Endothelial cell of umbilical vein (primary cell): Measurements from ENCODE around the gene HERPUD1. TPM values are rescaled to one million over a fixed set of nuclear protein-coding genes. Genes with fewer than 3 reads are reported as not detected.

ENCODE experiments used
- BruUV-seq: library from RNA; stranded (reverse); fragments of 400-500 nt; replicated peaks from 2 replicates; lab custom pipeline; 2021; lab: Mats Ljungman, UMichigan
- CTCF ChIA-PET: fragments of 300-600, 350-600 bp; sonication (Branson Sonifier 250); formaldehyde crosslinking; loops from one replicate; lab custom pipeline; 2021; ENCODE audit warnings: antibody characterized with exemption, inconsistent platforms; lab: Charles Lee
- POLR2A ChIA-PET: fragments of 300-600, 350-600 bp; sonication (Branson Sonifier 250); formaldehyde crosslinking; loops from one replicate; lab custom pipeline; 2021; ENCODE audit warnings: antibody characterized with exemption, inconsistent platforms; lab: Charles Lee
- DNase-seq: peaks from one replicate; pipeline ENCODE4 v3.0.0-alpha.2; 2011; ENCODE audit warnings: low read depth, low spot score
- FAIRE-seq: peaks from 2 replicates; lab custom pipeline; 2011; peaks lifted over from hg19 to GRCh38; lab: Jason Lieb, UNC
- H2AFZ ChIP-seq: 2 replicates; pipeline ENCODE4 v1.6.0; 2012; ENCODE audit warnings: low read depth, low read length, control low read depth, inconsistent platforms
- H3K27ac ChIP-seq: 2 replicates; pipeline ENCODE4 v1.5.1; 2011; ENCODE audit warnings: low read depth, mild to moderate bottlenecking, control low read depth, low read length, moderate library complexity; ENCODE audit not compliant: insufficient read depth
- H3K27me3 ChIP-seq, 2 experiments: 2 replicates each; pipeline versions ENCODE4 v1.6.0 to v1.6.1; 2011; ENCODE audit warnings: low read length in 2 of 2, mixed read lengths in 1 of 2; ENCODE audit not compliant: control insufficient read depth in 2 of 2, insufficient read depth in 2 of 2
- H3K36me3 ChIP-seq, 2 experiments: 2 replicates in 1 of 2; 3 replicates in 1 of 2; pipeline ENCODE4 v1.5.1; 2011; ENCODE audit warnings: low read length in 2 of 2, mild to moderate bottlenecking in 1 of 2, moderate library complexity in 1 of 2; ENCODE audit not compliant: control insufficient read depth in 2 of 2, insufficient read depth in 2 of 2; ENCODE audit errors: extremely low read depth in 1 of 2
- H3K4me1 ChIP-seq: 3 replicates; pipeline ENCODE4 v1.5.1; 2011; ENCODE audit warnings: mild to moderate bottlenecking, low read length; ENCODE audit not compliant: control insufficient read depth, insufficient read depth; ENCODE audit errors: extremely low read depth
- H3K4me2 ChIP-seq: 2 replicates; pipeline ENCODE4 v1.6.1; 2011; ENCODE audit warnings: low read length, control low read depth, mixed read lengths; ENCODE audit not compliant: insufficient read depth
- H3K4me3 ChIP-seq, 3 experiments: fragments of 200-600 bp in 1 of 3; sonication (generic), shearing (Covaris generic) in 1 of 3; replicated peaks in 1 of 3; 2 replicates each; pipeline ENCODE4 v1.5.1; 2011 to 2016; ENCODE audit warnings: control low read depth in 3 of 3, low read length in 3 of 3, mild to moderate bottlenecking in 2 of 3, inconsistent platforms in 1 of 3, low read depth in 1 of 3, moderate library complexity in 1 of 3; ENCODE audit not compliant: insufficient read depth in 1 of 3
- H3K79me2 ChIP-seq: 2 replicates; pipeline ENCODE4 v1.6.0; 2012; ENCODE audit warnings: low read length, inconsistent platforms; ENCODE audit not compliant: control insufficient read depth, insufficient read depth
- H3K9ac ChIP-seq: replicated peaks from 2 replicates; pipeline ENCODE3; 2011; ENCODE audit warnings: low read length, control low read depth; ENCODE audit not compliant: insufficient read depth; ENCODE audit errors: extremely low read depth
- H3K9me1 ChIP-seq: replicated peaks from 3 replicates; pipeline ENCODE4 v1.6.0; 2011; ENCODE audit warnings: mild to moderate bottlenecking, low read length; ENCODE audit not compliant: control insufficient read depth, insufficient read depth; ENCODE audit errors: extremely low read depth
- H3K9me3 ChIP-seq: replicated peaks from 2 replicates; pipeline ENCODE4 v1.5.1; 2012; ENCODE audit warnings: low read length, inconsistent platforms; ENCODE audit not compliant: control insufficient read depth, insufficient read depth
- H4K20me1 ChIP-seq: replicated peaks from 2 replicates; pipeline ENCODE3; 2011; ENCODE audit warnings: mild to moderate bottlenecking, low read length; ENCODE audit not compliant: control insufficient read depth, insufficient read depth; ENCODE audit errors: extremely low read depth
- CTCF ChIP-seq, 2 donors: IDR thresholded peaks; 1 replicate in 1 of 2; 2 replicates in 1 of 2; pipeline ENCODE4 v1.5.1; 2011; ENCODE audit warnings: low read length in 2 of 2, mild to moderate bottlenecking in 2 of 2, moderate library complexity in 2 of 2, control low read depth in 1 of 2, inconsistent platforms in 1 of 2, low read depth in 1 of 2; ENCODE audit not compliant: insufficient read depth in 1 of 2; ENCODE audit errors: extremely low read depth in 1 of 2
- EZH2 ChIP-seq: IDR thresholded peaks from 2 replicates; pipeline ENCODE4 v1.6.1; 2012; ENCODE audit warnings: borderline replicate concordance, low read depth, mild to moderate bottlenecking, moderate library complexity, low read length, inconsistent platforms; ENCODE audit not compliant: severe bottlenecking
- FOS ChIP-seq: IDR thresholded peaks from 2 replicates; pipeline ENCODE4 v1.6.1; 2011; ENCODE audit warnings: mild to moderate bottlenecking, low read length, moderate library complexity, borderline replicate concordance; ENCODE audit not compliant: insufficient read depth
- GATA2 ChIP-seq: IDR thresholded peaks from 2 replicates; pipeline ENCODE4 v1.7.0; 2011; ENCODE audit warnings: low read depth, mild to moderate bottlenecking, moderate library complexity, mixed read lengths, low read length; ENCODE audit not compliant: insufficient read length, insufficient read depth
- JUN ChIP-seq: IDR thresholded peaks from 2 replicates; pipeline ENCODE4 v1.6.1; 2011; ENCODE audit warnings: borderline replicate concordance, low read depth; ENCODE audit not compliant: insufficient read length, insufficient read depth
- MYC ChIP-seq: IDR thresholded peaks from one replicate; pipeline ENCODE4 v1.6.1; 2011; ENCODE audit warnings: mild to moderate bottlenecking, low read depth, low read length
- POLR2A ChIP-seq: IDR thresholded peaks from 2 replicates; pipeline ENCODE4 v1.6.1; 2012; ENCODE audit warnings: low read depth, mild to moderate bottlenecking, control low read depth, low read length
- POLR2AphosphoS5 ChIP-seq: IDR thresholded peaks from 2 replicates; pipeline ENCODE4 v1.6.1; 2012; ENCODE audit warnings: low read depth, mild to moderate bottlenecking, control low read depth, low read length, moderate library complexity; ENCODE audit not compliant: insufficient read depth
- dilution Hi-C: fragments of 300-500 bp; cut with MboI; formaldehyde crosslinking; loops from one replicate; pipeline ENCODE4 v1.15.0; 2019; ENCODE audit warnings: low sequenced_read_pairs; ENCODE audit not compliant: extremely low pct_ligation_motif_present
- intact Hi-C: fragments of 100-400 bp; cut with micrococcal nuclease; formaldehyde crosslinking; loops from one replicate; pipeline ENCODE4 v1.10.0; 2022
- polyA plus RNA-seq, 4 experiments: library from polyadenylated mRNA; depleted of rRNA in 3 of 4; stranded (reverse) in 3 of 4; unstranded in 1 of 4; fragments of >200 nt; gene quantifications; 2 replicates each; pipeline versions ENCODE4 v1.2.1 to v1.2.3, GENCODE V29; 2011 to 2012; ENCODE audit warnings: missing spikeins in 1 of 4
- total RNA-seq: library from RNA; stranded (reverse); gene quantifications from 2 replicates; pipeline ENCODE4 v1.2.3, GENCODE V29; 2021

The HERPUD1 gene
- total and polyA plus RNA-seq, 2 donors (not counting 3 experiments of a cell fraction or from before 2014, with no cell fraction given), result 107 to 109 TPM

- no peak for TF ChIP-seq FOS
- no peak for TF ChIP-seq POLR2A
- no peak for TF ChIP-seq CTCF (IDR thresholded peaks at IDR 0.05; ENCODE audit: extremely low read depth in 1 of 2, insufficient read depth in 1 of 2, low read depth in 1 of 2, low read length in 2 of 2)
- TF ChIP-seq POLR2AphosphoS5, result no peak
- TF ChIP-seq MYC, result no peak
- TF ChIP-seq EZH2, result no peak
- TF ChIP-seq GATA2, result no peak
- TF ChIP-seq JUN, result no peak
- Histone ChIP-seq H3K4me1 (no peaks in the 10 kb centered on the region), H3K9me3 (no peaks in the 10 kb centered on the region), H3K4me2 (no peak overlapping the region), H3K4me3 (no peak overlapping the region), H2AFZ (no peak overlapping the region), H3K36me3 (no peaks in the 10 kb centered on the region), H3K27me3 (no peaks in the 10 kb centered on the region), H3K9me1 (no peaks in the 10 kb centered on the region), H3K9ac (no peak overlapping the region), H3K79me2 (no peaks in the 10 kb centered on the region), H4K20me1 (no peaks in the 10 kb centered on the region), H3K27ac (no peak overlapping the region)
- ChIA-PET CTCF (interaction anchor here (0.5 to 0.6 kb wide), 2 partner anchors 202 to 318 kb away, joined by 3 read pairs; no protein-coding TSS in a partner anchor), POLR2A (no interaction called here)
- intact Hi-C loops, result no loop called here
- DNase-seq (no peak), FAIRE-seq (no peak)
- no TSS peak for BruUV-seq
- dilution Hi-C loops, result no loop called here
These were observed 40.3 kb upstream of the HERPUD1 start for GRCh38 chr16:56891685-56892084.
